Measurements from ENCODE around the gene C22orf31. TPM values are rescaled to one million over a fixed set of nuclear protein-coding genes. Genes with fewer than 3 reads are reported as not detected.
A peak's percentile ranks its signal among the peaks of the same experiment; 100 is the strongest.

C22orf31 gene
- total RNA-seq, 1 donor from 2014 or later, result not detected

GRCh38 chr22:29037340-29037932 is 24.2 kb downstream of the C22orf31 start:
- DNase-seq (ENCODE audit: low spot score), result no peak
- intact Hi-C loops (cut with DNase I), result no loop called here
- ATAC-seq, result no peak

GRCh38 chr22:29032584-29032983 is 29.0 kb downstream of the C22orf31 start:
- DNase-seq (ENCODE audit: low spot score) (no peak), ATAC-seq (no peak)
- intact Hi-C loops (cut with DNase I), result no loop called here

GRCh38 chr22:29032014-29032475 is 29.6 kb downstream of the C22orf31 start:
- ATAC-seq (no peak), DNase-seq (ENCODE audit: low spot score) (no peak)
- intact Hi-C loops (cut with DNase I), result no loop called here

GRCh38 chr22:29031227-29032011 is 30.2 kb downstream of the C22orf31 start:
- DNase-seq (ENCODE audit: low spot score), result peak; percentile 66
- intact Hi-C loops (cut with DNase I), result no loop called here

GRCh38 chr22:29030618-29031226 is 30.9 kb downstream of the C22orf31 start:
- ATAC-seq (peak; percentile 81), DNase-seq (ENCODE audit: low spot score) (peak; percentile 80)
- intact Hi-C loops (cut with DNase I), result no loop called here

More at GRCh38 chr22:29031227-29032011, 30.2 kb downstream of the C22orf31 start:
- peak; percentile 92 for ATAC-seq

- intact Hi-C loops (cut with DNase I), result no loop called here
- DNase-seq (ENCODE audit: low spot score), result peak; percentile 52
- no peak for ATAC-seq
Observed at GRCh38 chr22:29030016-29030617, 31.5 kb downstream of the C22orf31 start.

GRCh38 chr22:29029202-29030000 is 32.2 kb downstream of the C22orf31 start:
- ATAC-seq (no peak), DNase-seq (ENCODE audit: low spot score) (peak; percentile 53)
- intact Hi-C loops (cut with DNase I), result no loop called here

GRCh38 chr22:29028468-29028867 is 33.2 kb downstream of the C22orf31 start:
- DNase-seq (ENCODE audit: low spot score) (no peak), ATAC-seq (no peak)
- intact Hi-C loops (cut with DNase I), result no loop called here

- intact Hi-C loops (cut with DNase I), result no loop called here
- DNase-seq (ENCODE audit: low spot score) (peak; percentile 27), ATAC-seq (no peak)
Observed at GRCh38 chr22:29026579-29026978, 35.1 kb downstream of the C22orf31 start.

GRCh38 chr22:29023172-29023796 is 38.3 kb downstream of the C22orf31 start:
- DNase-seq (ENCODE audit: low spot score) (peak; percentile 31), ATAC-seq (no peak)
- intact Hi-C loops (cut with DNase I), result no loop called here

GRCh38 chr22:29022101-29022817 is 39.4 kb downstream of the C22orf31 start:
- ATAC-seq (no peak), DNase-seq (ENCODE audit: low spot score) (peak; percentile 2)
- intact Hi-C loops (cut with DNase I), result no loop called here

- ATAC-seq, result no peak
- peak; percentile 25 for DNase-seq (ENCODE audit: low spot score)
- intact Hi-C loops (cut with DNase I), result no loop called here
Observed at GRCh38 chr22:29018293-29019189, 43.1 kb downstream of the C22orf31 start.

GRCh38 chr22:29016067-29016938 is 45.3 kb downstream of the C22orf31 start:
- intact Hi-C loops (cut with DNase I), result no loop called here
- DNase-seq (ENCODE audit: low spot score), result peak; percentile 3
- no peak for ATAC-seq

- ATAC-seq (no peak), DNase-seq (ENCODE audit: low spot score) (peak; percentile 21)
- intact Hi-C loops (cut with DNase I), result no loop called here
Observed at GRCh38 chr22:29014773-29015172, 46.9 kb downstream of the C22orf31 start.

- DNase-seq (ENCODE audit: low spot score) (peak; percentile 15), ATAC-seq (no peak)
- intact Hi-C loops (cut with DNase I), result no loop called here
Observed at GRCh38 chr22:29014293-29014692, 47.3 kb downstream of the C22orf31 start.

GRCh38 chr22:29012952-29013351 is 48.7 kb downstream of the C22orf31 start:
- intact Hi-C loops (cut with DNase I), result no loop called here
- DNase-seq (ENCODE audit: low spot score) (peak; percentile 3), ATAC-seq (no peak)
